DOHH2 (cell line): Measurements from ENCODE around the gene RNF180.

Experiments used
- H3F3A ChIP-seq: fragments of 200-600 bp; sonication (generic), shearing (Covaris generic); 2 replicates; pipeline ENCODE4 v1.6.0; 2016; ENCODE audit warnings: antibody characterized with exemption, mild to moderate bottlenecking; ENCODE audit not compliant: control insufficient read depth, insufficient read depth
- H3K27ac ChIP-seq: fragments of 200-600 bp; sonication (generic); 2 replicates; pipeline ENCODE4 v1.5.1; 2014; ENCODE audit warnings: low read depth, mild to moderate bottlenecking, low read length, moderate library complexity
- H3K27me3 ChIP-seq: fragments of 200-600 bp; sonication (generic); 2 replicates; pipeline ENCODE4 v1.6.1; 2014; ENCODE audit warnings: mild to moderate bottlenecking, low read length, mixed read lengths; ENCODE audit not compliant: control insufficient read depth
- H3K36me3 ChIP-seq: fragments of 200-600 bp; sonication (generic); 2 replicates; pipeline ENCODE4 v1.6.1; 2014; ENCODE audit warnings: mild to moderate bottlenecking, low read length, moderate library complexity, mixed read lengths; ENCODE audit not compliant: control insufficient read depth
- H3K4me1 ChIP-seq: fragments of 200-600 bp; sonication (generic); 2 replicates; pipeline ENCODE4 v1.6.1; 2014; ENCODE audit warnings: mild to moderate bottlenecking, low read length, mixed read lengths; ENCODE audit not compliant: control insufficient read depth
- H3K4me2 ChIP-seq: fragments of 200-600 bp; sonication (generic); 2 replicates; pipeline ENCODE4 v1.6.0; 2014; ENCODE audit warnings: mild to moderate bottlenecking, low read length, moderate library complexity
- H3K4me3 ChIP-seq: fragments of 200-600 bp; sonication (generic); 2 replicates; pipeline ENCODE4 v1.5.1; 2014; ENCODE audit warnings: mild to moderate bottlenecking, low read length, mixed read lengths
- H3K79me2 ChIP-seq: fragments of 200-600 bp; sonication (generic); 2 replicates; pipeline ENCODE4 v1.6.1; 2014; ENCODE audit warnings: mild to moderate bottlenecking, low read length, mixed read lengths; ENCODE audit not compliant: control insufficient read depth
- H3K9me2 ChIP-seq: fragments of 200-600 bp; sonication (generic); replicated peaks from 2 replicates; pipeline ENCODE4 v1.6.1; 2014; ENCODE audit warnings: mild to moderate bottlenecking, low read length, mixed read lengths; ENCODE audit not compliant: control insufficient read depth
- H3K9me3 ChIP-seq: fragments of 200-600 bp; sonication (generic); 2 replicates; pipeline ENCODE4 v1.6.1; 2014; ENCODE audit warnings: antibody characterized with exemption, low read length, mixed read lengths; ENCODE audit not compliant: control insufficient read depth, insufficient read depth
- H4K20me1 ChIP-seq: fragments of 200-600 bp; sonication (generic); 2 replicates; pipeline ENCODE4 v1.6.0; 2014; ENCODE audit warnings: low read depth, mild to moderate bottlenecking, antibody characterized with exemption, low read length, moderate library complexity; ENCODE audit not compliant: control insufficient read depth, insufficient read depth
- EZH2phosphoT487 ChIP-seq: fragments of 200-600 bp; sonication (generic); IDR thresholded peaks from 2 replicates; pipeline ENCODE4 v1.6.1; 2017; ENCODE audit warnings: borderline replicate concordance, mild to moderate bottlenecking, antibody characterized with exemption, low read length, moderate library complexity, mixed read lengths
- TF ChIP-seq, protein P1 (sequence below): fragments of 200-600 bp; sonication (generic); IDR thresholded peaks from one replicate; pipeline ENCODE4 v1.5.1; 2014; ENCODE audit warnings: antibody characterized with exemption, mild to moderate bottlenecking, low read depth, low read length; ENCODE audit not compliant: poor library complexity, severe bottlenecking

The RNF180 gene

DNA sequence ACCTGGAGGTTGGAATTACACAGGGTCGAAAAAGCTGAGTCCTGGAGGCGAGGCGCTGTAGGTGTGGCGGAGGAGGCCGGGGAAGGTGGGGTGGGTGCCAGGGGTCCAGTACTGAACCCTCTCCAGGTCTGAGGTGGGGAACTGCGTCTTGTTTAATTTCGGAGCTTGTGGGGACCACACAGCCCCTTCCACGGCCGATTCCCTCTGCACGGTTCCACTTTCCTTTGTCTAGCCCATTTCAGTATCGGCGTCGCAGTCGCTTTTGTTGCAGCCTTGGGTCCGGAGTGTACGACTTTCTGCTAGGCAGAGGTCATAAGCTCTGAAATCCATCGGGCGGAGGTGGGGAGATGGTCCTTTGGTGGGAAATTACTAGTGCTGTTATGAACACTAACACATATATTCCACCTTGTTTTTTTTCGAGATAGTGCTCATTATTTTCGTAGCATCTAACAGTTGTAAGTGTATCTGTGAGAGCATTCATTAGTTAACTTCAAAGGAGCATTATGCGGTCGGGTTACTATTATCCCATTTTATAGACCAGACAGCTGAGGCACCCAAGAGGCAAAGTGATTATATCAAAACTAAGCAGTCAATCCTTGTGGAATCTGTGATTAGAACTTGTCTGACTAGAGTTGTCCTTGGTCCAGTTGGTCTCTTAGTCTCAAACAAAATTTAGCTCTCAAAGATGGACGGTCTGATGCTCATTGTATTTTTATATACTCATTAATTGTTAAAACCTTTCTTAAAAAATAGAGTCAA is 737 bp downstream of the RNF180 start:
- H3K4me2 ChIP-seq = no peak overlapping the region
- H3K36me3 ChIP-seq = no peaks in the 10 kb centered on the region
- H3K79me2 ChIP-seq = no peaks in the 10 kb centered on the region
- no peaks in the 10 kb centered on the region for H4K20me1 ChIP-seq
- no peak for TF ChIP-seq EZH2phosphoT487
- peaks cover 3% of the 10 kb centered on the region; the same call in 1 of the 2 replicates for H3K4me1 ChIP-seq
- H3K27me3 ChIP-seq = peaks cover 10% of the 10 kb centered on the region
- no peak overlapping the region for H3K27ac ChIP-seq
- H3K4me3 ChIP-seq = no peak overlapping the region
- no peaks in the 10 kb centered on the region for H3F3A ChIP-seq
- peaks cover 3% of the 10 kb centered on the region; the same call in 1 of the 2 replicates for H3K9me3 ChIP-seq
- H3K9me2 ChIP-seq = no peaks in the 10 kb centered on the region

GRCh38 chr5:64176301-64176700 is 10.7 kb downstream of the RNF180 start:
- H4K20me1 ChIP-seq = no peaks in the 10 kb centered on the region
- no peaks in the 10 kb centered on the region for H3K79me2 ChIP-seq
- no peak overlapping the region for H3K4me3 ChIP-seq
- H3K4me1 ChIP-seq = no peaks in the 10 kb centered on the region
- no peak for TF ChIP-seq EZH2phosphoT487
- TF ChIP-seq, protein P1, sequence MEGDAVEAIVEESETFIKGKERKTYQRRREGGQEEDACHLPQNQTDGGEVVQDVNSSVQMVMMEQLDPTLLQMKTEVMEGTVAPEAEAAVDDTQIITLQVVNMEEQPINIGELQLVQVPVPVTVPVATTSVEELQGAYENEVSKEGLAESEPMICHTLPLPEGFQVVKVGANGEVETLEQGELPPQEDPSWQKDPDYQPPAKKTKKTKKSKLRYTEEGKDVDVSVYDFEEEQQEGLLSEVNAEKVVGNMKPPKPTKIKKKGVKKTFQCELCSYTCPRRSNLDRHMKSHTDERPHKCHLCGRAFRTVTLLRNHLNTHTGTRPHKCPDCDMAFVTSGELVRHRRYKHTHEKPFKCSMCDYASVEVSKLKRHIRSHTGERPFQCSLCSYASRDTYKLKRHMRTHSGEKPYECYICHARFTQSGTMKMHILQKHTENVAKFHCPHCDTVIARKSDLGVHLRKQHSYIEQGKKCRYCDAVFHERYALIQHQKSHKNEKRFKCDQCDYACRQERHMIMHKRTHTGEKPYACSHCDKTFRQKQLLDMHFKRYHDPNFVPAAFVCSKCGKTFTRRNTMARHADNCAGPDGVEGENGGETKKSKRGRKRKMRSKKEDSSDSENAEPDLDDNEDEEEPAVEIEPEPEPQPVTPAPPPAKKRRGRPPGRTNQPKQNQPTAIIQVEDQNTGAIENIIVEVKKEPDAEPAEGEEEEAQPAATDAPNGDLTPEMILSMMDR = no peak
- no peaks in the 10 kb centered on the region for H3K27me3 ChIP-seq
- no peak overlapping the region for H3K4me2 ChIP-seq
- no peaks in the 10 kb centered on the region for H3K9me3 ChIP-seq
- H3F3A ChIP-seq = no peaks in the 10 kb centered on the region
- no peaks in the 10 kb centered on the region for H3K9me2 ChIP-seq
- no peaks in the 10 kb centered on the region for H3K36me3 ChIP-seq
- no peak overlapping the region for H3K27ac ChIP-seq

DNA sequence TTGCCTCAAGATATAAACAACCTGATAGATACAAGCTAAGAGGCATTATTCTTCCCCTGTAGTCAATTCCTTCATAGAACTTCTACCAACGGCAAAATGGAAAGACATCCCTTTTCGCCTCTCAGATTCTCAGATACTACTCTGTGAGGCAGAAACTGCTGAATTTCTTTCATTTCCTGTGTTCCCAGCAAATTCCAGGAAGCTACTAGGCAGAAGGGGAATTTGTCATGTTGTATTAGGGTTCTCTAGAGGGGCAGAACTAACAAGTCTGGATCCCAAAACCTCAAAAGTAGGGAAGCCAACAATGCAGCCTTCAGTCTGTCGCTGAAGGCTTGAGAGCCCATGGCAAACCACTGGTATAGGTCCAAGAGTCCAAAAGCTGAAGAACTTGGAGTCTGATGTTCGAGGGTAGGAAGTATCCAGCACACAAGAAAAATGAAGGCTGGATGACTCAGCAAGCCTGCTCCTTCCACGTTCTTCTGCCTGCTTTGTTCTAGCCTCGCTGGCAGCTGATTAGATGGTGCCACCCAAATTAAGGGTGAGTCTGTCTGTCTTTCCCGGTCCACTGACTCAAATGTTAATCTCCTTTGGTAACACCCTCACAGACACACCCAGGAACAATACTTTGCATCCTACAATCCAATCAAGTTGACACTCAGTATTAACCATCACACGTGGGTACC is 15.2 kb downstream of the RNF180 start:
- no peaks in the 10 kb centered on the region for H3K9me3 ChIP-seq
- no peaks in the 10 kb centered on the region for H3K36me3 ChIP-seq
- H4K20me1 ChIP-seq = no peaks in the 10 kb centered on the region
- H3K27me3 ChIP-seq = no peaks in the 10 kb centered on the region
- TF ChIP-seq, protein P1 = no peak
- no peak for TF ChIP-seq EZH2phosphoT487
- H3K4me2 ChIP-seq = no peak overlapping the region
- H3K27ac ChIP-seq = no peak overlapping the region
- H3F3A ChIP-seq = no peaks in the 10 kb centered on the region
- H3K4me1 ChIP-seq = no peaks in the 10 kb centered on the region
- no peak overlapping the region for H3K4me3 ChIP-seq
- H3K79me2 ChIP-seq = no peaks in the 10 kb centered on the region
- H3K9me2 ChIP-seq = no peaks in the 10 kb centered on the region

GRCh38 chr5:64181440-64181839 is 15.8 kb downstream of the RNF180 start:
- Histone ChIP-seq H3K9me3 (no peaks in the 10 kb centered on the region), H3K27ac (no peak overlapping the region), H3K27me3 (no peaks in the 10 kb centered on the region), H3K4me2 (no peak overlapping the region), H3F3A (no peaks in the 10 kb centered on the region), H3K4me3 (no peak overlapping the region), H3K4me1 (no peaks in the 10 kb centered on the region), H3K79me2 (no peaks in the 10 kb centered on the region), H3K36me3 (no peaks in the 10 kb centered on the region), H3K9me2 (no peaks in the 10 kb centered on the region), H4K20me1 (no peaks in the 10 kb centered on the region)
- TF ChIP-seq, protein P1 = no peak
- no peak for TF ChIP-seq EZH2phosphoT487
